NCI-H82 (cell line): ENCODE results near the gene SUSD4.
A peak's percentile ranks its signal among the peaks of the same experiment; 100 is the strongest.

Experiments used
- DNase-seq: peaks from one replicate; lab custom pipeline; 2025; lab: John Stamatoyannopoulos, UW

Gene SUSD4

GRCh38 chr1:223230161-223230881, 133.7 kb downstream of the SUSD4 start:
- no peak for DNase-seq

DNA sequence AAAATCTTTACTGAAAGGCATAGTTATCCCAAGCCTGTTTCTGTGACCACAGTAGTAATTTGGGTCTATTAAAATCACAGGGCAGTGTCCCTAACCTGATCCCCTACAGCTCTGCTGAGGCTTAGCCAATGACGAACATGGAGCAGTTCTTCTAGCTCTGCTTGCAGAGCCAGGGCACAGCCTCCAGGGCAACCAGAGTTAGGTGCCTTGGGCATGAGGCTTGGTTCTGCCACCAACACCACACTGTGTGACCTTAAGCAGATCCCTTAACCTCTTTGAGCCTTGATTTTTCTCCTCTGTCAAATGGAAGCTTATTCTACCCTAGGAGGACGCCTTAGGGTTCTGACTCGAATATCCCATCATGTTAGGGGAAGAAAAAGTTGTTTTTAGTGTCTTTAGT, 134.2 kb downstream of the SUSD4 start:
- no peak for DNase-seq

- DNase-seq: no peak
Observed at GRCh38 chr1:223228931-223229528, 134.9 kb downstream of the SUSD4 start.

GRCh38 chr1:223228201-223228600, 135.8 kb downstream of the SUSD4 start:
- no peak for DNase-seq

DNA sequence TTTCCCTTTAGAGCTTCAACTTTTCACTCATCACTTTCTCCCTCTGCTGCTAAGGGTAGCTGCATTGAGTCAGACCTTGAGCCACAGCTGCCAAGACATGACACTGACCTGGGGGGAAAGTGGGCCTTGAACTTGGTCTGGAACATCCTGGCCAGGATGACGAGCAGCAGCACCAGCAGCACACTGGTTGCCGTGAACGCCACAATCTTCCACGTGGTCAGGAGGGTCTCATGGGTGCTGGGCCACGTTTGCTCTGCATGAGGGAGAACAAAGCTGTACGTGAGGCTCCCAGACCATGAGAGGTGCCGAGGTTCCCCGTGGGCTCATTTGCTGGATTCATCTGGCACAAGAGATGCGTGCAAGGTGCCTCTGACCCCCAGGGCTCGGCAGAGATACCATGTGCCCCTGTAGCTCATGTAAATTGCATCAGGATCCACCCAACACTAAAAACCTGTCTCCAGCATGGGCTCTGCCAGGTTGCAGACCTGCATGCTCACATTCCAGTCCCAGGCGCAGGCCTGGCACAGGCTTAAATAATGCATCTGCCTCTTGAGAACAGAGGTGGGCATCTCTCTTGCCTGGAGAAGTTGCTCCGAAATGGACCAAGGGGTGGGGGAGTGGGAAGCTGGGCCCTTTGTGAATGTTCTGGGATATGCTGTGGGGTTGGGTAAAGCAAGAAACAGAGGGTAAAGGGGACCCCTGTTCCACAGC, 136.3 kb downstream of the SUSD4 start:
- DNase-seq: no peak

DNA sequence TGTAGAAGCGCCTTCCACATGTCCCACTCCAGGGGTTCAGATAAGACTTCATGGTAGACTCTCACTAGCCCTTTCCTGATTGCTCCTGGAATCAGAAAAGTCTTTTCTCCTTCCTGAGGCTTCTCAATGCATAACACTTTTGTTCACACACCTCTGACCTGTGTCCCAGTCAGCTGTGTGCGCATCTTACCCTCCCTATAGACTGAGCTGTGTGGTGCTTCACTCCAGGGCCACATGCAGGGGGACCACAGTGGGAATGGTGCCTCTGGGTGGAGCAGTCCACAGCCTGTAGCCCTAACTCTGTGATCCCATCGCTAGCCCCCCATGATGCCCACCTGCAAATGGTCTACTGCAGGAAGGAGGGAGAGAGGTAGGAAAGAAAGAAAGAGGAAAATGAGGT, 136.9 kb downstream of the SUSD4 start:
- no peak for DNase-seq

DNA sequence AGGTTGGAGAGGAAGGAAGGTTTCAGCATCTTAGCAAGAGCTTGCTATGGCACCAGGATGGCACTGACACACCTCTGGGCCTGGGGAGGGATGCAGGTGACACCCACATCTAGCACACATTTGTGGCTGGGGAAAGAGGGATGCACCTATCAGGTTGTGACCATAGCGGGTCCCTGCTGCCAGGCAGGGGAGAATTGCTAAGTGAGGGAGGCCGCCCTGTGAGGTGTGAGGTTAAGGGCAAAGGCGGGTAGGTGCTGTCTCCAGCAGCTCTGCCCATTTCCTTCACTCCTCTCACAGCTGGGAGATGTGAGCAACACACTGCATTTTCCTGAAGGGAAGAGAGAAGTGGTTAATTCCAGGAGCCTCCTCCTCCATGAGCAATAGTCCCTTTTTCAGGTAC, 137.7 kb downstream of the SUSD4 start:
- no peak for DNase-seq

DNA sequence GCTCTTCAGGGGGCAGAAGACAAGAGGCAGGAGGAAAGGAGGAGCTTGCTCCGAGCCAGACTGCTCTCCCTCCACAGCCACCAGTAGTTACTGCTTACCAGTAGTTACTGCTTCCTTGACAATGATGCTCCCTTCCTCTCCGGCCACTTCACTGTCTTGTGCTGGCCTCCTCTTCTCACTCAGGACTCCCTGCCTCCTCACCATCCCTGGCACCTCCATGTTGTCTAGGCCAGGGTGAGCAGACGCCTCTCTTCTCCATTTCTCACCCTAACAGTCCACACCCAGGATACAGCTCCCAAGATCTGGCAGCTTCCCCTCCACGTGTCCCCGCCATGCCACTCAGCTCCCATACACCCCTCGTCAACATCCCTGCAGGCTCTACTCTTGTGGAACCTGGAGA, 138.5 kb downstream of the SUSD4 start:
- no peak for DNase-seq

DNA sequence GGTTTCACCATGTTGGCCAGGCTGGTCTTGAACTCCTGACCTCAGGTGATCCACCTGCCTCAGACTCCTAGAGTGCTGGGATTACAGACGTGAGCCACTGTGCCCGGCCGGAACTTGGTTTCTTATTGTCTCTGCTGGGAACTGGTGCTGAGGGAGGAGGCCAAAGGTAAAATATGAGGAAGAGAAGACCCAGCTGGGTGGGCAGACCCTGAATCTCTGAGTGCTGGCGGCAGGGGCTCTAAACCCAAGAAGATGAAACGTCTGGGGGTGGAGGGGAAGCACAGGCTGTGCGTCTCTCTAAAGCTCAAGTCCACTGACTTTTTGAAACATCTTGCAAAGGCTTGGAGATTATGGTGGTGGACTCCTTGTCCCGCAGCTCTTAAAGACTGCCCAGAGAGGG, 138.9 kb downstream of the SUSD4 start:
- DNase-seq: no peak

DNA sequence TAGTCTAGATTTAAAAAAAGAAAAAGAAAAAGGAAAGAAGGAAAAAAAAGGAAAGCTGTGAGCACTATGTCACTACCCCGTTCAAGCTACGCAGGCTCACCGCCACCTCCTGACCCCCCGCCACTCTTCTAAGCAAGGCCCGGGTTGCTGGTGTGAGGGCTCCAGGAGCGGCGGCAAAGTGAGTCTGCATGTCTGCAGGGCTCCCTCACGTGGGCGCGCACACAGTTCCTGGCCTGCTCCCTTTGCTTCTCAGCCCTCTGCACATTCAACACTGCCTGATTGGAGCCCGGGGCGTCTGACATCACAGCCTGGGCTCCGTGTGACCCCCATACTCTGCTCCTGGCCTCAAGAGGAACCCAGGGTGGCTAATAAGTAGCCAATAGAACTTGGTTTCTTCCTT, 139.5 kb downstream of the SUSD4 start:
- DNase-seq: no peak

- no peak for DNase-seq
Observed at GRCh38 chr1:223223091-223223995, 140.6 kb downstream of the SUSD4 start.

DNA sequence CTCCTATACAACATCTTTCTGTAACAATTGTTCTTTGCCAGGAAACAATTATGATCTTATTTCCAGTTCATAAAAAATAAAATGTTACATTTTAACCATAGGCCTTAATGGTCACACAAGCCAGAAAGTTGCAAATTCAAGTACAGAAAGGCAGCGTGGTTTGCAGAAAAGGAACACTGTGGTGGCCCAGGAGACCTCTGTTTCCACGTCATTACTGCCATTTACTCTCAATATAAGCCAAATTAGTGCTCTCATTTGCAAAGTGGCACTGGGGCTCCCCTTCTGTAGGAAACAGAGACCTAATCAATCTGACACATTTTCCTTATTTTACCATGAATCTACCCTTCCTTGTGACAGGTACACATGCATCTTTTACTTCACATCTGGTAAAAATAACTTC, 141.6 kb downstream of the SUSD4 start:
- no peak for DNase-seq

DNA sequence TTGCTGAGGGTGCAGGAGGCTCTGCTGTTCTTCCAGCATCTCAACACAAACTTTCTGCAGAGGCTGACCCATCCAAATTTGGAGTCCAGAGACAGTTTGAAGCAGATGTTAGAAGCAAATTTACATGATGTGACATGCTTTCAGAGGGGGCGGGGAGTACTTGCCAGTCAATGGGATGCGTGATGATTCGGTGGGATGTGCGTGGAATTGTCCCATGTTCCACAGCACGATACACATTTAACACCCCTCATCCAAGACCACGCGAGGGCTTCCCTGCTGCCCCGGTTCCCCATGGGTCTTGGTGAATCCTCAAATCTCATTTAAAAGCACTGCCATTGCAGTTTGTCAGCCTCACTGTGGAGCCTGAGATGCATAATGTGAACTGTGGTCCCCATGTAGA, 142.3 kb downstream of the SUSD4 start:
- DNase-seq: no peak

- DNase-seq: no peak
Observed at GRCh38 chr1:223219846-223220610, 143.9 kb downstream of the SUSD4 start.

GRCh38 chr1:223219318-223219635, 144.7 kb downstream of the SUSD4 start:
- no peak for DNase-seq

DNA sequence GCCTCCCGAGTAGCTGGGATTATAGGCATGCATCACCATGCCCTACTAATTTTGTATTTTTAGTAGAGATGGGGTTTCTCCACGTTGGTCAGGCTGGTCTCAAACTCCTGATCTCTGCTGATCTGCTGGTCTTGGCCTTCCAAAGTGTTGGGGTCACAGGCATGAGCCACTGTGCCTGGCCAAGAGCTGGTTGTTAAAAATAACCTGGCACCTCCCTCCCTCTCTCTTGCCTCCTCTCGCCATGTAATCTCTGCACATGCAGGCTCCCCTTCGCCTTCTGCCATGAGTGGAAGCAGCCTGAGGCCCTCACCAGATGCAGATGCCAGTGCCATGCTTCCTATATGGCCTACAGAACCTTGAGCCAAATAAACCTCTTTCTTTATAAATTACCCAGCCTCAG, 146.2 kb downstream of the SUSD4 start:
- DNase-seq: no peak

GRCh38 chr1:223216531-223217205, 147.3 kb downstream of the SUSD4 start:
- DNase-seq: no peak

- no peak for DNase-seq
Observed at GRCh38 chr1:223216074-223216473, 147.9 kb downstream of the SUSD4 start.

DNA sequence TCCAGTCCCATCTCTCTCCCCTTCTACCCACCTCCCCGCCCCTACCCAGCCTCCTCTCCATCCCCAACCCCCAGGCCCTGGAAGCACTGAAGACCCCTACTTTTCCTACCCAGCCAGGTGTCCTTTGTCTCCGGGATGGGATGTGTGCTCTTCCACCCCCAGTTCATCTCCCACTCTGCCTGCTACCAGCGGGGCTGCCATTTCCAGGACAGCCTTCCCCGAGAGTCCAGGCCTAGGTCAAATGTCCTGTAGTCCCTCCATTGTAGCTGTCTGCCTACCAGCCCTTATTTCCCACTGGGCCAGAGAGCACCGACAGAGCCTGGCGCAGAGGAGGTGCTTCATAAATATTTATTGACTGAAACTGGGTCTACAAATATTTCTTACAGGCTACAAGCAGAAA, 148.9 kb downstream of the SUSD4 start:
- no peak for DNase-seq

DNA sequence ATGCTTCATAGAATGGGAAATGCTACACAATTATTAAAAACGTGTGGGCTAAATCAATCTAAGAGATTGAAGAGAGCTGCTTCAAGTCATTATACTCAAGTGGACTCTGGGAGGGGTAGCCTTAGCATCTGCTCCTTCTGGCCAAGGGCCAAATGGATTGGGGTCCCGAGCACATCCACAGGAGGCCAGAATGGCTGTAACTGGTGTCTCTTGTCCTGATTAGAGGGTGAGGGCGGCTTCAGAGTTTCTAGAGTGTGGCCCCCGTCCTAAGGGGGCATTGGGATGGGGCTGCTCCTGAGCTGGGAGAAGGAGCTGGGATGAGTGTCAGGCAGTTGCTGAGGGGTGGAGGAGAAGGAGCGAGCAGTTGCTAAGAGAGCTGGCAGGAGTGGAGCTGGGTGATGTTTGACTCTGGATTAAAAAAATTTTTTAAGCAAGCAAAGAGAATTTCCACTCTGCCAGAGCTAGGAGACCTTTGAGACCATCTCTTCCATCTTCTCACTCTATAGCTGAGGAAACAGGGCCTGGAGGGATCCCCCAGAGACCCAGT, 149.6 kb downstream of the SUSD4 start:
- DNase-seq: peak; percentile 86

DNA sequence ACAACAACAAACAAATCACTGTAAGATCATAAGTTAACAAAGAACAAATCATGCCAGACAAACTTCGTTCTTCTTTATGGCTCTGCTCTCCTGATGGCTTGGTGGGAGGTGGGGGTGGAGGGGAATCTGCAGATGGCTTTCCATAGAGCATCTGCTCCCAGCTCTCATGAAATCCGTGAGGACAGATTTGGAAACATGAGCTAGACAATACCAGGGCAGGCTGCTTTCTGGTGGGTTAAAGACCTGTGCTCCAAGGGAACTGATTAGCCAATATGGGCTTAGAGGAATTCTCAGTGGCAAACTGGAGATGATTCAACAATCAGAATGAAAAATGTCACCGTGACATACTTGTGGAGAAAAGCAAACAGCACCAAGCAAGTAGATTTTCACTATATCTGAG, 151.5 kb downstream of the SUSD4 start:
- peak; percentile 97 for DNase-seq
